H9 (cell line): ENCODE measurements around the gene SIGLEC11. TPM values are rescaled to one million over a fixed set of nuclear protein-coding genes. Genes with fewer than 3 reads are reported as not detected.
A peak's percentile ranks its signal among the peaks of the same experiment; 100 is the strongest.

Experiments
- DNase-seq: peaks from one replicate; pipeline ENCODE4 v3.0.0-alpha.2; 2017
- H2AFZ ChIP-seq: one replicate; pipeline ENCODE4 v1.6.1; 2013; ENCODE audit warnings: mild to moderate bottlenecking, low read length, control low read depth, moderate library complexity
- H2AK5ac ChIP-seq: 2 replicates; pipeline ENCODE4 v1.6.1; 2013; ENCODE audit warnings: low read length, control low read depth, mixed read lengths; ENCODE audit not compliant: insufficient read length
- H2BK120ac ChIP-seq: one replicate; pipeline ENCODE4 v1.6.1; 2013; ENCODE audit warnings: low read depth, mild to moderate bottlenecking, low read length, control low read depth, inconsistent platforms; ENCODE audit not compliant: poor library complexity, severe bottlenecking
- H2BK12ac ChIP-seq: 2 replicates; pipeline ENCODE4 v1.6.1; 2013; ENCODE audit warnings: low read length, control low read depth, mixed read lengths, low read depth; ENCODE audit not compliant: insufficient read length
- H2BK15ac ChIP-seq: 2 replicates; pipeline ENCODE4 v1.6.1; 2013; ENCODE audit warnings: low read depth, low read length, control low read depth
- H2BK20ac ChIP-seq: one replicate; pipeline ENCODE4 v1.6.1; 2013; ENCODE audit warnings: low read depth, mild to moderate bottlenecking, low read length, control low read depth, inconsistent platforms; ENCODE audit not compliant: poor library complexity, severe bottlenecking
- H2BK5ac ChIP-seq: 2 replicates; pipeline ENCODE4 v1.6.1; 2013; ENCODE audit warnings: low read length, control low read depth, mixed read lengths; ENCODE audit not compliant: insufficient read length
- H3K14ac ChIP-seq: 2 replicates; pipeline ENCODE4 v1.6.1; 2013; ENCODE audit warnings: low read length, control low read depth; ENCODE audit not compliant: insufficient read depth
- H3K18ac ChIP-seq: 2 replicates; pipeline ENCODE4 v1.6.1; 2013; ENCODE audit warnings: low read depth, mild to moderate bottlenecking, mixed read lengths, low read length, control low read depth; ENCODE audit not compliant: insufficient read length
- H3K23ac ChIP-seq: 2 replicates; pipeline ENCODE4 v1.6.1; 2013; ENCODE audit warnings: low read length, control low read depth, mixed read lengths, low read depth; ENCODE audit not compliant: insufficient read length
- H3K23me2 ChIP-seq: 2 replicates; pipeline ENCODE4 v1.6.1; 2013; ENCODE audit warnings: low read depth, mild to moderate bottlenecking, mixed read lengths, low read length, control low read depth; ENCODE audit not compliant: insufficient read length, poor library complexity, severe bottlenecking
- H3K27ac ChIP-seq: 2 replicates; pipeline ENCODE4 v1.5.1; 2013; ENCODE audit warnings: low read length, control low read depth, mixed read lengths, low read depth; ENCODE audit not compliant: insufficient read length
- H3K27me3 ChIP-seq: 2 replicates; pipeline ENCODE4 v1.6.1; 2013; ENCODE audit warnings: low read length, control low read depth, inconsistent platforms; ENCODE audit not compliant: insufficient read depth
- H3K4ac ChIP-seq: 2 replicates; pipeline ENCODE4 v1.6.1; 2013; ENCODE audit warnings: low read depth, mild to moderate bottlenecking, control low read depth, inconsistent platforms, low read length, moderate library complexity
- H3K4me1 ChIP-seq: 2 replicates; pipeline ENCODE4 v1.6.1; 2013; ENCODE audit warnings: low read length, control low read depth, inconsistent platforms; ENCODE audit not compliant: insufficient read depth
- H3K4me2 ChIP-seq: 2 replicates; pipeline ENCODE4 v1.6.1; 2013; ENCODE audit warnings: low read length, control low read depth, mixed read lengths; ENCODE audit not compliant: insufficient read length, insufficient read depth
- H3K56ac ChIP-seq: 2 replicates; pipeline ENCODE4 v1.6.1; 2013; ENCODE audit warnings: low read depth, mild to moderate bottlenecking, mixed read lengths, low read length, control low read depth; ENCODE audit not compliant: insufficient read length
- H3K79me1 ChIP-seq: 2 replicates; pipeline ENCODE4 v1.6.1; 2013; ENCODE audit warnings: low read depth, mild to moderate bottlenecking, moderate library complexity, low read length, control low read depth, inconsistent platforms; ENCODE audit not compliant: insufficient read depth, poor library complexity, severe bottlenecking
- H3K79me2 ChIP-seq: 2 replicates; pipeline ENCODE4 v1.6.1; 2013; ENCODE audit warnings: low read length, control low read depth, inconsistent platforms; ENCODE audit not compliant: insufficient read depth
- H3K9ac ChIP-seq: 2 replicates; pipeline ENCODE4 v1.6.1; 2013; ENCODE audit warnings: low read length, control low read depth, mixed read lengths; ENCODE audit not compliant: insufficient read length; ENCODE audit errors: extremely low read depth
- H3K9me3 ChIP-seq: one replicate; pipeline ENCODE4 v1.6.1; 2013; ENCODE audit warnings: low read depth, low read length, inconsistent platforms; ENCODE audit not compliant: control insufficient read depth
- H3T11ph ChIP-seq: one replicate; pipeline ENCODE4 v1.6.1; 2013; ENCODE audit warnings: mild to moderate bottlenecking, low read length, control low read depth, inconsistent platforms
- H4K20me1 ChIP-seq: one replicate; pipeline ENCODE4 v1.6.1; 2013; ENCODE audit not compliant: control insufficient read depth, insufficient read length, insufficient read depth
- H4K5ac ChIP-seq: 2 replicates; pipeline ENCODE4 v1.6.1; 2013; ENCODE audit warnings: low read depth, mild to moderate bottlenecking, mixed read lengths, low read length, control low read depth; ENCODE audit not compliant: insufficient read length
- H4K8ac ChIP-seq: replicated peaks from 2 replicates; pipeline ENCODE4 v1.6.1; 2013; ENCODE audit warnings: low read length, control low read depth, mixed read lengths, low read depth; ENCODE audit not compliant: insufficient read length
- H4K91ac ChIP-seq: 2 replicates; pipeline ENCODE4 v1.6.1; 2013; ENCODE audit warnings: low read depth, mild to moderate bottlenecking, moderate library complexity, mixed read lengths, low read length, control low read depth; ENCODE audit not compliant: insufficient read length
- H3K27ac Mint-ChIP-seq, 3 experiments: 2 replicates in 2 of 3; 3 replicates in 1 of 3; pipeline ENCODE4 v1.8.0; 2020 to 2021; ENCODE audit warnings: mixed read lengths in 3 of 3, mild to moderate bottlenecking in 1 of 3, moderate library complexity in 1 of 3
- H3K27me3 Mint-ChIP-seq: 2 replicates; pipeline ENCODE4 v1.8.0; 2021; ENCODE audit warnings: low read depth, mild to moderate bottlenecking, moderate library complexity, mixed read lengths
- H3K36me3 Mint-ChIP-seq, 3 experiments: 2 replicates in 2 of 3; 3 replicates in 1 of 3; pipeline ENCODE4 v1.8.0; 2020 to 2021; ENCODE audit warnings: low read depth in 3 of 3, mixed read lengths in 3 of 3; ENCODE audit not compliant: insufficient read depth in 1 of 3
- H3K4me1 Mint-ChIP-seq, 2 experiments: 2 replicates each; pipeline ENCODE4 v1.8.0; 2020; ENCODE audit warnings: mixed read lengths in 2 of 2
- H3K4me3 Mint-ChIP-seq, 2 experiments: 2 replicates in 1 of 2; 3 replicates in 1 of 2; pipeline ENCODE4 v1.8.0; 2020 to 2021; ENCODE audit warnings: mild to moderate bottlenecking in 2 of 2, mixed read lengths in 2 of 2, moderate library complexity in 1 of 2
- H3K9me3 Mint-ChIP-seq, 2 experiments: 2 replicates in 1 of 2; 3 replicates in 1 of 2; pipeline ENCODE4 v1.8.0; 2020; ENCODE audit warnings: mild to moderate bottlenecking in 2 of 2, mixed read lengths in 2 of 2, moderate library complexity in 1 of 2
- CTCF ChIP-seq: fragments of 200-600 bp; sonication (generic); conservative IDR thresholded peaks from 3 replicates; pipeline ENCODE4 v1.8.0; 2021; ENCODE audit warnings: antibody characterized with exemption, mild to moderate bottlenecking
- WGBS: extraction: QIAGEN DNeasy Blood & Tissue Kit; methylation state at CpG from one replicate; pipeline ENCODE4 v1.1.7; 2013; ENCODE audit warnings: missing lambda C conversion rate, low lambda C conversion rate, mixed read lengths; ENCODE audit not compliant: insufficient read length; ENCODE audit errors: extremely low coverage; 5-methylcytosine and 5-hydroxymethylcytosine counted together
- total RNA-seq: library from RNA; stranded (reverse); gene quantifications from 2 replicates; pipeline ENCODE4 v1.2.1, GENCODE V29; 2021

Gene SIGLEC11
- total RNA-seq, 1 experiment from 2014 or later = not detected

GRCh38 chr19:49920624-49921363 lies 40.2 kb downstream of the SIGLEC11 start:
- Mint-ChIP-seq H3K9me3 (no peaks in the 10 kb centered on the region), H3K4me3 (no peak overlapping the region), H3K27ac (peak overlapping the region; percentile 81 to 93 (median 91); a peak in 6 of 7 replicates), H3K4me1 (peaks cover 25 to 51% of the 10 kb centered on the region in 2 experiments), H3K27me3 (no peaks in the 10 kb centered on the region), H3K36me3 (peaks cover 54 to 88% (median 82%) of the 10 kb centered on the region in 3 experiments)
- H3T11ph ChIP-seq = no peak overlapping the region
- no peak overlapping the region for H3K18ac ChIP-seq
- WGBS = no CpG with 5 or more reads among the region's 24 CpGs
- H3K14ac ChIP-seq = no peak overlapping the region; the same call in 1 of the 2 replicates
- peaks cover 27% of the 10 kb centered on the region; the same call in 1 of the 2 replicates for H3K79me2 ChIP-seq
- H2BK12ac ChIP-seq = no peak overlapping the region
- H3K27ac ChIP-seq = no peak overlapping the region
- no peak overlapping the region for H3K23ac ChIP-seq
- peaks cover 4% of the 10 kb centered on the region for H4K20me1 ChIP-seq
- no peak overlapping the region for H3K9ac ChIP-seq
- no peak for DNase-seq
- H3K4me1 ChIP-seq = no peaks in the 10 kb centered on the region
- peaks cover 6% of the 10 kb centered on the region for H3K79me1 ChIP-seq
- H4K91ac ChIP-seq = no peak overlapping the region
- H2BK15ac ChIP-seq = no peak overlapping the region
- H3K9me3 ChIP-seq = no peaks in the 10 kb centered on the region
- H2AK5ac ChIP-seq = no peak overlapping the region
- H3K23me2 ChIP-seq = no peaks in the 10 kb centered on the region
- no peak overlapping the region for H3K4me2 ChIP-seq
- no peak overlapping the region for H4K8ac ChIP-seq
- no peak overlapping the region for H3K4ac ChIP-seq
- no peak overlapping the region for H2BK20ac ChIP-seq
- no peak overlapping the region for H2BK120ac ChIP-seq
- no peak overlapping the region for H3K56ac ChIP-seq
- H2BK5ac ChIP-seq = no peak overlapping the region
- no peak overlapping the region for H4K5ac ChIP-seq
- TF ChIP-seq CTCF = no peak
- H2AFZ ChIP-seq = no peak overlapping the region
- H3K27me3 ChIP-seq = no peaks in the 10 kb centered on the region
